SHP77 (cell line): ENCODE data around the gene MEIKIN.
"Not testable (repeated sequence)": the region's sequence is repeated elsewhere in the genome, so short reads cannot be mapped to it uniquely, and the experiment has no call there.

Experiments used
- DNase-seq, 2 experiments: peaks; one replicate each; lab custom pipeline; 2025; lab: John Stamatoyannopoulos, UW

The MEIKIN gene

DNA sequence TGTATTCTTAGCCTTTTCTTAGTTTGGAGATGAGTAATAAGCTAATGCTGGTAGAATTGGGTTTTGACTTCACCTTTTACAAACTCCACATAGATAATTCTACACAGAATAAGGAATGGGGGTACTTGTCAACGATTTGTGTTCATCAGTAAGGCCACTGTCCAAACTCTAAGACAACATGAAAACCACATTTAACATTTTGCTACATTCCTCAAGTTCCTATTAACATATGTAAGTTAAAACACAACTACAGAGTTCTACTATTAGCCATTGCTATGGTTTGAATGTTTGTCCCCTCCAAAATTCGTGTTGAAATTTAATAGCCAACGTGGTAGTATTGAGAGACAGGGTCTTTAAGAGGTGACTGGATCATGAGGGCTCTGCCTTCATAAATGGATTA, 31.9 kb downstream of the MEIKIN start:
- DNase-seq, result no peak

DNA sequence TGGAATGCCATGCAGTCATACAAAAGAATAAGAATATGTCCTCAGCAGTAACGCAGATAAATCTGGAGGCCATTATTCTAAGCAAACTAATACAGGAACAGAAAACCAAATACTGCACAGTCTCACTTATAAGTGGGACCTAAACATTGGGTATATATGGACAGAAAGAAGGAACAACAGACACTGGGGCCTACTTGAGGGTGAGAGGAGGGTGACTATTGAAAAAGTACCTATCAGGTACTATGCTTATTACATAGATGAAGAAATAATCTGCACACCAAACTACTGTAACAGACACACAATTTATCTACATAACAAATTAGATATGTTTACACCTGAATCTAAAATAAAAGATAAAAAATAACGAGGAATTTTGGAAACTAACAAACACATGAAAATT, 38.8 kb downstream of the MEIKIN start:
- no peak for DNase-seq

DNA sequence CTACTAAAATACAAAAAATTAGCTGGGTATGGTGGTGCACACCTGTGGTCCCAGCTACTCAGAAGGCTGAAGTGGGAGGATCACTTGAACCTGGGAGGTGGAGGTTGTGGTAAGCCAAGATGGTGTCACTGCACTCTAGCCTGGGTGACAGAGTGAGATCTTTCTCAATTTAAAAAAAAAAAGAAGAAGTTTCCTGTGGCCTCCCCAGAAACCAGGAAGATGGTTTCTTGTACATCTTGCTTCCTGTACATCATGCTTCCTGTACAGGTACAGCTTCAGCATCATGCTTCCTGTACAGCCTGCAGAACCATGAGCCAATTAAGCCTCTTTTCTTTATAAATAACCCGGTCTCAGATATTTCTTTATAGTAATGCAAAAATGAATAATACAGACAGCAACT, 43.2 kb downstream of the MEIKIN start:
- DNase-seq, result not testable (repeated sequence)

DNA sequence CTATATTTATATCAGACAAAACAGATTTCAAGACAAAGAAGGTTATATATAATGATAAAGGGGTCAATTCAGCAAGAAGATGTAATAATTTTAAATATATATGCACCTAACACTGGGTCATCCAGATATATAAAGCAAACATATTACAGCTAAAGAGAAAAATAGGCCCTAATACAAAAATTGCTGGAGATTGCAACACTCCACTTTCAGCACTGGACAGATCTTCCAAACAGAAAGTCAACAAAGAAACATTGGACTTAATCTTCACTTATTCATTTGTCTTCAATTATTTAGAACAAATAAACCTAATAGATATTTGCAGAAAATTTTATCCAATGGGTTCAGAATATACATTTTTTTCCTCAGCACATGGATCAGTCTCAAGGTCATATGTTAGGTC, 45.8 kb downstream of the MEIKIN start:
- no peak for DNase-seq

DNA sequence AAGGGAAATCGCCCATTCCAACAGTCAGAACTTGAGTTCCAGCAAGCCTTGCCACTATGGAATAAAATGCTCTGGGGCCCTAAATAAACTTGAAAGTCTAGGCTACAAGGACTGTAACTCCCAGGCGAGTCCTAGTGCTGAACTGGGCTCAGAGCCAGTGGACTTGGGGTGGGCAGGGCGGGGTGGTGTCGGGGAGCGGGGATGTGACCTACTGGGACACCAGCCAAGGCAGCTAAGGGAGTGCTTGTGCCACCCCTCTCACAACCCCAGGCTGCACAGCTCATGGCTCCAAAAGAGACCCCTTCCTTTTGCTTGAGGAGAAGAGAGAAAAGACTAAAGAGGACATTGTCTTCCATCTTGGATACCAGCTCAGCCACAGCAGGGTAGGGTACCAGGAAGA, 61.5 kb downstream of the MEIKIN start:
- DNase-seq, result no peak

DNA sequence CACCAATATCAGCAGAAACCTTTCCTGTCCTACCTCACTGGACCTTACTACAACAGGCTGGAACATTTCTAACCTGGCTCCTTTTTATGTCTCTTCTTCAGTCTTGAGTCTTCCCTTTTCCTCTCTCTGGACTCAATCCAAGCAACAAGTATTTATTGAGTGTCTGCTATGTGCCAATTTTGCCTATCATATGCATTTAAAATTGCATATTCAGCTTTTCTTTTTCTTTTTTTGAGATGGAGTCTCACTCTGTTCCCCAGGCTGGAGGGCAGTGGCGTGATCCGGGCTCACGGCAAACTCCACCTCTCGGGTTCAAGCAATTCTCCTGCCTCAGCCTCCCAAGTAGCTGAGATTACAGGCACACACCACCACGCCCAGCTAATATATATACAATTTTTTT, 65.8 kb downstream of the MEIKIN start:
- no peak for DNase-seq

DNA sequence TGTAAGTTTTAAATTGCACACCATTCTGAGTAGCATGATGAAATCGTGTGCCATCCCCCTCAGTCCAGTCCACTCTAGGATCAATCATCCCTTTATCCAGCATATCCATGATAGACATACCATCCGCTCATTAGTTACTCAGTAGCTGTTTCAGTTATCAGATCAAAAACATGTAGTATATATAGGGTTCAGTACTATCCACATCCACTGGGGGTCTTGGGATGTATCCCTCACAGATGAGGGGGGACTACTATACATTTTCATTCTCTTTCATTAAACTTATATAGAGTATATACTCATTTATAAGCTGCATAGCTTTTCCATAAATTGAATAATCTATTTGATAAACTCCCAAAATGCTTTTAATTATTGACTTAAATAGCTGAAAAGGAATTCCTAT, 67.6 kb downstream of the MEIKIN start:
- no peak for DNase-seq

DNA sequence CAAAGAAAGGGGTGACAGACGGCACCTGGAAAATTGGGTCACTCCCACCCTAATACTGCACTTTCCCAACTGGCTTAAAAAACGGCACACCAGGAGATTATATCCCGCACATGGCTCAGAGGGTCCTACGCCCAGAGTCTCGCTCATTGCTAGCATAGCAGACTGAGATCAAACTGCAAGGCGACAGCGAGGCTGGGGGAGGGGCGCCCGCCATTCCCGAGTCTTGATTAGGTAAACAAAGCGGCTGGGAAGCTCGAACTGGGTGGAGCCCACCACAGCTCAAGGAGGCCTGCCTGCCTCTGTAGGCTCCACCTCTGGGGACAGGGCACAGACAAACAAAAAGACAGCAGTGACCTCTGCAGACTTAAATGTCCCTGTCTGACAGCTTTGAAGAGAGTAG, 74.2 kb downstream of the MEIKIN start:
- not testable (repeated sequence) for DNase-seq

DNA sequence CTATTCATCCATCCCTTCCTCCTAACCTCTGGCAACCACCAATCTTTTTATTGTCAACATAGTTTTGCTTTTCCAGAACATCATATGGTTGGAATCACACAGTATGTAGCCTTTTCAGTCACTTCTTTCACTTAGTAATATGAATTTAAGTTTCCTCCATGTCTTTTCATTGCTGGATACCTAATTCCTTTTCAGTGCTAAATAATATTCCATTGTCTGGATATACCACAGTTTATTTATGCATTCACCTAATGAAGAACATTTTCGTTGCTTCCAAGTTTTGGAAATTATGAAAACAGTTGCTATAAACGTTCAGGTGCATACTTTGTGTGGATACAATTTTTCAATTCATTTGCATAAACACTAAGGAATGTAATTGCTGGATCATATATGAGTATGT, 77.9 kb downstream of the MEIKIN start:
- DNase-seq, result no peak

DNA sequence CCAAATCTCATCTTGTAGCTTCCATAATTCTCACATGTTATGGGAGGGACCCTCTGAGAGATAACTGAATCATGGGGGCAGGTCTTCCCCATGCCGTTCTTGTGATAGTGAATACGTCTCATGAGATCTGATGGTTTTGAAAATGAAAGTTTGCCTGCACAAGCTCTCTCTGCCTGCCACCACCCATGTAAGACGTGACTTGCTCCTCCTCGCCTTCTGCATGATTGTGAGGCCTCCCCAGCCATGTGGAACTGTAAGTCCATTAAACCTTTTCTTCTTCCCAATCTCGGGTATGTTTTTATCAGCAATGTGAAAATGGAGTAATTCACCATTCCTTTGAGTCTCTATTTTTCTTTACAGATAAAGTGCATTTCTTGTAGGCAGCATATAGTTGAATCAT, 81.8 kb downstream of the MEIKIN start:
- DNase-seq, result no peak

DNA sequence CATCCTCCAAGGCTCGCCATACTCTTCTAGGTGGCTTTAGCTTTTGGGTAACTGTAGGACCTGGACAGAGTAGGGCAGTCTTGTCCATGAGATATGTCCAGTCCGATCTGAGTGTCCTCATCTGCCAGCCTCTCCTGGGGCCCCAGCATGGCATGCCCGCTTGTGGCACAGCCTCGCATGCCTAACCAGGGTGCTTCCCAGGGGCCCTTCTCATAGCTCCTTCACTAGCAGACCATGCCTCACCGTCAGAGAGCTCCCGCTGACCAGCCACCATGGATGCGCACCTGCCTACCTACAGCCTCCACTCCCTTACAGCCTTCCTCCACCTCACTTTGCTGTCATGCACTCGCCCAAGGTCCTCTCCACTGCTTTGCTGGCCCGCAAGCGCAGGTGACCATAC, 88.1 kb downstream of the MEIKIN start:
- DNase-seq, result no peak

DNA sequence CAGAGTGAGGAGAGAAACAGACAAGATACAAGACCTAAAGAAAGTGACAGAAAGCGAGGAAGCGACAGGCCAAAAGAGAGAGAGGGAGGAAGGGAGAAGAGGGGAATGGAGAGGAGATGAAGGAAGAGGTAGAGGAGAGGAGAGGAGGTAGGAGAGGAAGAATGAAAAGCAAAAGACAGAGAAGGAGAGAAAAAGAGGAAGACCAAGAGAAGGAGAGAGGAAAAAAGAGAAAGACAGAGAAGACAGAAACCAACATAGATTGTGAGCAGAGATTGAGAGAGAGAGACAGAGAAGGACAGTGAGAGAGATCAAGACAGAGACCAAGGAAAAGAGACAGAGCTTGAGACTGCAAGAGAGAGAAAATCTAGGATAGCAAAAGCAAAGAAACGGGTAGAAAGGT, 90.0 kb downstream of the MEIKIN start:
- no peak for DNase-seq

DNA sequence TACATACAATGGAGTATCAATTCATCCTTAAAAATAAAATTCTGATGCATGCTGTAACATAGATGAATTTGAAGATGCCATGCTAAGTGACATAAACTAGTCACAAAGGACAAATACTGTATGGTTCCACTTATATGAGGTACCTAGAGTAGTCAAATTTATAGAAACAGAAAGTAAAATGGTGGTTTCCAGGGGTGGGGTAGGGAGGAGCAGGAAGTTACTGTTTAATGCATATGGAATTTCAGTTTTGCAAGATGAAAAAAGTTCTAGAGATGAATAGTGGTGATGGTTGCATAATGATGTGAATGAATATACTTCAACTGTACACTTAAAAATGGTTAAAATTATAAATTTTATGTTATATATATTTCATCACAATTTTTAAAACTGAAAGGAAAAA, 91.3 kb downstream of the MEIKIN start:
- DNase-seq, result no peak

DNA sequence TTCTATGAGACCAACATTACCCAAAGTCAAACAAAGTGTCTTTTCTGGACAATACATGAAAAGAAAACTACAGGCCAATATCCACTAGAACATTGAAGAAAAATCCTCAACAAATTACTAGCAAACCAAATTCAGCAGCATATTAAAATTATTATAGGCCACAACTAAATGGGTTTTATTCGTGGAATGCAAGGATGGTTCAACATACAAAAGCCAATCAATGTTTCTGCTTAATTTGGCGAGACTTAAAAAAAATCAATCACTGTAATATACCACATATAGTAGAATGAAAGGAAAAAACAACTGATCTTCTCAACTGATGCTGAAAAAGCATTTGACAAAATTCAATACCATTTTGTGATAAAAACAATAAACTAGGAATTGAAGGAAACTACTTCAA, 96.8 kb downstream of the MEIKIN start:
- DNase-seq, result no peak

DNA sequence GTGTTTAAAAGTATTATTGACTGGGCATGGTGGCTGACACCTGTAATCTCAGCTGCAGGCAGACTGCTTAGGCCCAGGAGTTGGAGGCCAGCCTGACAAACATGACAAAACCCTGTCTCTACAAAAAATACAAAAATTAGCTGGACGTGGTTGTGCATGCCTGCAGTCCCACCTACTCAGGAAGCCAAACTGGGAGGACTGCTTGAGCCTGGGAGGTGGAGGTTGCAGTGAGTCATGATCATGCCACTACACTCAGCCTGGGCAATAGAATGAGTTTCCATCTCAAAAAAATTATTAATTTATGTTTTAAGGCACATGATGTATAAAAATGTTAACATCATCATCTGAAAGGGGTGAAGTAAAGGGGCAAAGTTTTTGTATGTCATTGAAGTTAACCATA, 98.9 kb downstream of the MEIKIN start:
- no peak for DNase-seq

DNA sequence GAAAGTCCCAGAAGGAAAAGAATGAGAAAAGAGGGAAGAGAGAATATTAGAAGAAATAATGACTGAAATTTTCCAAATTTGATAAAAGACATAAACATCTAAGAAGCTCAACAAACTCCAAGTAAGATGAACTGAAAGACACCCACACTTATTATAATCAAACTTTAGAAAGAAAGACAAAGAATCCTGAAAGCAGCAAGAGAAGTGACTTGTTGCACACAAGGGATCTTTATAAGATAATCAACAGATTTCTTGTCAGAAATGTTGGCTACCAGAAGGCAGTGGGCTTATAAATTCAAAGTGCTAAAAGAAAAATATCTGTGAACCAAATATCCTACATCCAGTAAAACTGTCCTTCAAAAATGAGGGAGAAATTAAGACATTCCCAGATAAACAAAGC, 99.6 kb downstream of the MEIKIN start:
- DNase-seq, result no peak

DNA sequence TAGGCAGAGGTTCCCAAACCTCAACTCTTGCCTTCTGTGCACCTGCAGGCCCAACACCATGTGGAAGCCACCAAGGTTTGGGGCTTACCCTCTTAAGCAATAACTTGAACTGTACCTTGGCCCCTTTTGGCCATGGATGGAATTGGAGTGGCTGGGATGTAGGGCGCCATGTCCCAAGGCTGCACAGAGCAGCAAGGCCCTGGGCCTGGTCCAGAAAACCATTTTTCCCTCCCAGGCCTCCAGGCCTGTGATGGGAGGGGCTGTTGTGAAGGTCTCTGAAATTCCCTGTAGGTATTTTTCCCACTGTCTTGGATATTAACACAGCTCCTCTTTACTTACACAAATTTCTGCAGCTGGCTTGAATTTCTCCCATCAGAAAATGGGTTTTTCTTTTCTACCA, 102.5 kb downstream of the MEIKIN start:
- DNase-seq, result not testable (repeated sequence)

DNA sequence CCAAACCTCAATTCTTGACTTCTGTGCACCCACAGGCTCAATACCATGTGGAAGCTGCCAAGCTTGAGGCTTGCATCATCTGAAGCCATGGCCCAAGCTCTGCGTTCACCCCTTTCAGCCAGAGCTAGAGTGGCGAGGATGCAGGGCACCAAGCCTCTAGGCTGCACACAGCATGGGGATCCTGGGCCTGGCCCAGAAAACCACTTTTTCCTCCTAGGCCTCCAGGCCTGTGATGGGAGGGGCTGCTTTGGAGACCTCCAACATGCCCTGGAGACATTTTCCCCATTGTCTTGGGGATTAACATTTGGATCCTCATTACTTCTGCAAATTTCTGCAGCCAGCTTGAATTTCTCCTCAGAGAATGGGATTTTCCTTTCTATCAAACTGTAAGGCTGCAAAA, 112.8 kb downstream of the MEIKIN start:
- not testable (repeated sequence) for DNase-seq

DNA sequence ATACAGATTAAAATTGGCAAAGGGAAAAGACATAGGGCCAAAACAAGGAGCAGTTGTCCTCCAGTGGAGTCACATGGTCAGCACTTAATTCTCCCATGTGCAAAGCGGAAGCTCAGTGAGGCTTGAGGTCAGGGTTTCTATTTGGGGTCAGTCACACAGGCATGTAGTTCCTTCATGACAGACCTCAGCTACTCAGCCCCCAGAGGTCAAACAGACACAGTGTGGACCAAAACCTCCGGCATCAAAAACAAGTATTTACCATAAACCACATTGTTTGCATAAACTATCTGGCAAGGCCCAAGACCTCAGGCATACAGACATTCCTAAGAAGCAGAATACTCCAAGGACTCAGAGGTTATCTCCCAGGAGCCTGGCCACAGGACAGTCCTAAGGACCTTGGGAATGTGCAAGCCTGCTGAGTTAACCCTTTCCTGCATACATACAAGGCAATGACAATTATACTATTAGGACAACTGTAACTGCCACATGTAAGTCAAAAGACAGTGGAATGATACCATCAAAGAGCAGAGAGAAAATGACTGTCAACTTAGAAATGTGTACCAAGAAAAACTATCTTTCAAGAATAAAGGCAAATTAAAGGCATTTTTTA, 120.0 kb downstream of the MEIKIN start:
- no peak for DNase-seq

DNA sequence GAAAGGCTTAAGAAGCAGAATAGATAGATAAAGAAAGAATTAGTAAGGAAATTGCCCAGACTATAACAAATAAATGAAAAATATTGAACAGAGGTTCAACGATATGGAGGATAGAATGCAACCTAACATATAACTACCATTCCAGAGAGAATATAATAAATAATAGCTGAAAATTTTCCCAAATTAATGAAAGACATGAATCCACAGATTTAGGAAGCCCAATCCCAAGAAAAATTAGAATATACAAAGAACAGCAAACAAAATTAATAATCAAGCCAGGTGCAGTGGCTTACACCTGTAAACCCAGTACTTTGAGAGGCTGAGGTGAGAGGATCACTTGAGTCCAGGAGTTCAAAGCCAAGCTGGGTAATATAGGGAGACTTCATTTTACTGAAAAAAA, 120.8 kb downstream of the MEIKIN start:
- DNase-seq, result no peak

DNA sequence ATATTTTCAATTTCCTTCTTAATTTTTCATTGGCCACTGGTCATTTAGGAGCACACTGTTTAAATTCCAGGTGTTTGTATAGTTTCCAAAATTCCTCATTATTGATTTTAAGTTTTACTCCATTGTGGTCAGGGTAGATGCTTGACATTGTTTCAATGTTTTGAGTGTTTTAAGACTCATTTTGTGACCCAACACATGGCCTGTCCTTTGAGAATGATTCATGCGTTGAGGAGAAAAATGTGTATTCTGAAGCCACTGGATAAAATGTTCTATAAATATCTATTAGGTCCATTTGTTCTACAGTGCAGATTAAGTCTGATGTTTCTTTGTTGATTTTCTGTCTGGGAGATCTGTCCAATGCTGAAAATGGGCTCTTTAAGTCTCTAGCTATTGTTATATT, 124.2 kb downstream of the MEIKIN start:
- DNase-seq, result no peak

DNA sequence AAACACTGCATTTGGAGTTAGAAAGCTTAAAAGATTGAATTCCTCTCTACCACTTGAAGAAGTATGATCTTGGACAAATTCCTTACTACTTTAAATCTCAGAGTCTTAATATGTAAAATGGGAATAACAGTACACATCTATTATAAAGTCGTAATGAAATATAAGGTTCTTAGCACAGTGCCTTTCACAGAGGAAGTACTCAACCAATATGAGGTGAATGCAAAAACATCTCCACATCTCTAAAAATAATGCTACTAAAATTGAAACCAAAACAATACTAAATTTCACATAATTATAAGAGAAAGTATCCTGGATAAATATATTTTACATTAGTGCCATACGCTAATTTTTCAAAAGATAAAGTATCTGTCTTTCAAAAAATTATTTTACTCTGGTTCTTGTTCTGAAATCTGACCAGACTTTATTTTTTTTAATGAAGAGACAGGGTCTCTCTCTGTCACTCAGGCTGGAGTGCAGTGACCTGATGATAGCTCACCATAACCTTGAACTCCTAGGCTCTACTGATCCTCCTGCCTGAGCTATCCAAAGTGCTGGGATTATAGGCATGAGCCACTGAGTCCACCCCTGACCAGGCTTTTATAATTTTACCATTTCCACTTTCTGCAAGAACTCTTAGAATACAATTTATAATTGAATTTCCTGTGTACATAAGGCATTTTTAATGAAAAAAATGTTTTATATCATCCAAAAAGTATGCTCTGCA, 127.3 kb downstream of the MEIKIN start:
- no peak for DNase-seq

DNA sequence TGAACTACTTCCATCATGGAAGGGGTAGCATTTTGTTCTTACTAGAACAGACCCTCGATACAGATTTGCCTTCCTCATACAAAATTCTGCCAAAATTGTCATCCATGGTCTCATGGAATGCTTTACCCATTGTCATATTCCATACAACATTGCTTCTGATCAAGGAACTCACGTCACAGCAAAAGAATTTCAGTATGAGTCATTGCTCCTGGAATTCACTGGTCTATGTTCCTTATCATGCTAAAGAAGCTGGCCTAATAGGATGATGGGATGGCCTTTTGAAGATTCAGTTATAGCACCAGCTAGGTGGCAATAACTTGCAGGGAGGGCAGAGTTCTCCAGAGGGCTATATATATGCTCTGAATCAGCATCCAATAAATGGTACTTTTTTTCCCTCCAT, 130.5 kb downstream of the MEIKIN start:
- DNase-seq, result no peak
